ENCODE data around the gene SCG3.

The SCG3 gene

DNA sequence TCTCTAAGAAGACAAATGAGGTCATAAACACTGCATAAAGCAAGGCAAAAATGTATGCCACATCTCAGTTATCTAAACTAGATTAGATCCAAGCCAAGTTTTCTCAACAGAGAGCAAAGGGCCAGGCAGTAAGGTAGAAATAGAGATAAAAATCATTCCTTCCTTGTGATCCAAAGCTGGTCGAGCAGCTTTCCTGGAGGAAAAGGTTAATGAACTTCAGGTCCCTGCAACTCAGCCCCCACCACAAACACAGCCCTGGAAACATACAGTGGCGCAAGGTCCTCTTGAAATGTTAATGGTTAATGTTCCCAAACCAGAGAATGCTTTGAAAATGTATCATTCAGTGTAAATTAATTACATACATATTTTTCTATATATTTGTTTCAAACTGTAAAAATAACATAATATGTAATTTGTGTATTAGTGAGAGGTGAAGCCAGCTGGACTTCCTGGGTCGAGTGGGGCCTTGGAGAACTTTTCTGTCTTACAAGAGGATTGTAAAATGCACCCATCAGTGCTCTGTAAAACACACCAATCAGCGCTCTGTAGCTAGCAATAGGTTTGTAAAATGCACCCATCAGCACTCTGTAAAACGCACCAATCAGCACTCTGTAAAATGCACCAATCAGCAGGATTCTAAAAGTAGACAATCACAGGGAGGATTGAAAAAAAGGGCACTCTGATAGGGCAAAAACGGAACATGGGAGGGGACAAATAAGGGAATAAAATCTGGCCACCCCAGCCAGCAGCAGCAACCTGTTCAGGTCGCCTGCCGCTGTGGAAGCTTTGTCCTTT, 39.1 kb downstream of the SCG3 start:
- Histone ChIP-seq H3K4me3 (ENCODE audit: low read depth, low read length, poor library complexity, severe bottlenecking) (no peak overlapping the region), H2AFZ (ENCODE audit: low read length) (no peak overlapping the region), H3K79me2 (ENCODE audit: insufficient read depth, low read length) (no peaks in the 10 kb centered on the region), H3K27ac (ENCODE audit: low read depth, low read length, poor library complexity, severe bottlenecking) (no peak overlapping the region), H3K4me1 (ENCODE audit: insufficient read depth, low read length, severe bottlenecking) (peaks cover 6% of the 10 kb centered on the region), H3K36me3 (ENCODE audit: insufficient read depth, low read length) (peaks cover 6% of the 10 kb centered on the region; the same call in 1 of the 2 replicates), H3K27me3 (ENCODE audit: insufficient read depth, low read length) (no peaks in the 10 kb centered on the region), H4K20me1 (ENCODE audit: insufficient read depth, low read length) (no peaks in the 10 kb centered on the region), H3K9me2 (ENCODE audit: low read depth, low read length) (no peaks in the 10 kb centered on the region), H3K4me2 (ENCODE audit: low read length) (no peak overlapping the region), H3F3A (ENCODE audit: insufficient read depth, low read length) (no peaks in the 10 kb centered on the region), H3K9me3 (ENCODE audit: low read length) (no peaks in the 10 kb centered on the region), H3K9ac (ENCODE audit: low read length) (no peak overlapping the region)
- TF ChIP-seq, protein P1, sequence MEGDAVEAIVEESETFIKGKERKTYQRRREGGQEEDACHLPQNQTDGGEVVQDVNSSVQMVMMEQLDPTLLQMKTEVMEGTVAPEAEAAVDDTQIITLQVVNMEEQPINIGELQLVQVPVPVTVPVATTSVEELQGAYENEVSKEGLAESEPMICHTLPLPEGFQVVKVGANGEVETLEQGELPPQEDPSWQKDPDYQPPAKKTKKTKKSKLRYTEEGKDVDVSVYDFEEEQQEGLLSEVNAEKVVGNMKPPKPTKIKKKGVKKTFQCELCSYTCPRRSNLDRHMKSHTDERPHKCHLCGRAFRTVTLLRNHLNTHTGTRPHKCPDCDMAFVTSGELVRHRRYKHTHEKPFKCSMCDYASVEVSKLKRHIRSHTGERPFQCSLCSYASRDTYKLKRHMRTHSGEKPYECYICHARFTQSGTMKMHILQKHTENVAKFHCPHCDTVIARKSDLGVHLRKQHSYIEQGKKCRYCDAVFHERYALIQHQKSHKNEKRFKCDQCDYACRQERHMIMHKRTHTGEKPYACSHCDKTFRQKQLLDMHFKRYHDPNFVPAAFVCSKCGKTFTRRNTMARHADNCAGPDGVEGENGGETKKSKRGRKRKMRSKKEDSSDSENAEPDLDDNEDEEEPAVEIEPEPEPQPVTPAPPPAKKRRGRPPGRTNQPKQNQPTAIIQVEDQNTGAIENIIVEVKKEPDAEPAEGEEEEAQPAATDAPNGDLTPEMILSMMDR (IDR thresholded peaks at IDR 0.05; ENCODE audit: low read length): no peak
- no peak for TF ChIP-seq EZH2 (IDR thresholded peaks at IDR 0.05; ENCODE audit: borderline replicate concordance, low read length)

DNA sequence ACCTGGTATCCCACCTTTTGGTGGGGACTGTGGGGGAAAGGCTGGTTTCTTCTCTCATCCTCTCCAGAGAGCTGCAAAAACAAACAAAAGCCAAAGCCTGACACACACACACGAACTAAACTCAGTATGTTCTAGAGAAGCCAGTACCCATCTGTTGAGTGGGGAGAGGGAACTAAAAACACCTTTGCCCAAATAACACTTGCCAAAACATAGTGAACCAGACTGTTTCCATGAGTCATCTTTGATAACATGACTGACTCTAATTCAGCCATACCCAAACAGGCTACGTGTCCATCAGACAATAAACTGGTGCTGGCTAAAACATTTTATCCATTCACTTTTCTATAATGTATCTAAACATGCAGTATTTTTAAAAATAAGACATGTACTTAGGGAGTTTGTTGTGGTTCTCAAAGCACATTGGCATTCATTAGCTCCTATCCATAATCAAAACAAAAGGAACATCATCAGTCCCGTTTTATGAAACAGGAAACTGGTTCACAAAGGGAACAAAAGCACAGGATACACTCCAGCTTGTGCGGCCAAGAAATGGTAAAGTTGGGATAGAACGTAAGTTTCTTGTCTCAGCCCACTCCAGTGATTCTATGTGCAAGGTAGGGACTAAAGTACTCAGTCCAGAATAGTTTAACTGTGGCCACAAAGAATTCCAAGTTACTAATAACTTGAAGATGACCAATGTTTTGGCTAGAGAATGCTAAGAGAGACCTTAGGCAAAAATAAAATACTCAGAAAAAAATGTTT, 40.1 kb downstream of the SCG3 start:
- H3K4me3 ChIP-seq (ENCODE audit: low read depth, low read length, poor library complexity, severe bottlenecking): no peak overlapping the region
- H3K36me3 ChIP-seq (ENCODE audit: insufficient read depth, low read length): peaks cover 6% of the 10 kb centered on the region; the same call in 1 of the 2 replicates
- H3K27me3 ChIP-seq (ENCODE audit: insufficient read depth, low read length): no peaks in the 10 kb centered on the region
- no peaks in the 10 kb centered on the region for H3K9me3 ChIP-seq (ENCODE audit: low read length)
- H3K4me1 ChIP-seq (ENCODE audit: insufficient read depth, low read length, severe bottlenecking): peaks cover 6% of the 10 kb centered on the region
- no peaks in the 10 kb centered on the region for H3F3A ChIP-seq (ENCODE audit: insufficient read depth, low read length)
- no peak overlapping the region for H2AFZ ChIP-seq (ENCODE audit: low read length)
- no peaks in the 10 kb centered on the region for H3K9me2 ChIP-seq (ENCODE audit: low read depth, low read length)
- TF ChIP-seq, protein P1 (IDR thresholded peaks at IDR 0.05; ENCODE audit: low read length): no peak
- no peak for TF ChIP-seq EZH2 (IDR thresholded peaks at IDR 0.05; ENCODE audit: borderline replicate concordance, low read length)
- no peaks in the 10 kb centered on the region for H3K79me2 ChIP-seq (ENCODE audit: insufficient read depth, low read length)
- no peaks in the 10 kb centered on the region for H4K20me1 ChIP-seq (ENCODE audit: insufficient read depth, low read length)
- H3K9ac ChIP-seq (ENCODE audit: low read length): no peak overlapping the region
- no peak overlapping the region for H3K27ac ChIP-seq (ENCODE audit: low read depth, low read length, poor library complexity, severe bottlenecking)
- no peak overlapping the region for H3K4me2 ChIP-seq (ENCODE audit: low read length)

DNA sequence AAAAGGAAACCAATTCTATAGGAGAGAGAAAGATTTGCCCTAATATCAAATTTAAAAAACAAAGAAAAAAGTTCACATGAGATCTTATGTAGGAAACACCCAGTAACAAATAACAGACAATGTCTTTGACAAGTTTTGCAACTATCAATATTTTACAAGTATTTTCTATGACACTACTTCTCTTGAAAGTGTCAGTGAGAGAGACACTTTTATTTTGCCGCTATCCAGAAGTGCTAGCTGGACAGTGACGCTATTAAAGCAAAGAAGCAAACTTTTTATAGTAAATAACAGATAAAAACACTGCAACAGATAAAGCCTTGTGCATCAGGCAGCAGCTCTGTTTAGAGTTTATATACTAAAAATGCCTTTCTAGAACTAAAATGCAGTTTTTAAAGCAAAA, 42.9 kb downstream of the SCG3 start:
- peaks cover 1% of the 10 kb centered on the region for H3K4me1 ChIP-seq (ENCODE audit: insufficient read depth, low read length, severe bottlenecking)
- H4K20me1 ChIP-seq (ENCODE audit: insufficient read depth, low read length): no peaks in the 10 kb centered on the region
- TF ChIP-seq, protein P1 (IDR thresholded peaks at IDR 0.05; ENCODE audit: low read length): no peak
- no peak for TF ChIP-seq EZH2 (IDR thresholded peaks at IDR 0.05; ENCODE audit: borderline replicate concordance, low read length)
- no peaks in the 10 kb centered on the region for H3K9me3 ChIP-seq (ENCODE audit: low read length)
- H3K9ac ChIP-seq (ENCODE audit: low read length): no peak overlapping the region
- no peak overlapping the region for H3K27ac ChIP-seq (ENCODE audit: low read depth, low read length, poor library complexity, severe bottlenecking)
- H3K4me3 ChIP-seq (ENCODE audit: low read depth, low read length, poor library complexity, severe bottlenecking): no peak overlapping the region
- H2AFZ ChIP-seq (ENCODE audit: low read length): no peak overlapping the region
- H3F3A ChIP-seq (ENCODE audit: insufficient read depth, low read length): no peaks in the 10 kb centered on the region
- no peaks in the 10 kb centered on the region for H3K9me2 ChIP-seq (ENCODE audit: low read depth, low read length)
- H3K4me2 ChIP-seq (ENCODE audit: low read length): no peak overlapping the region
- H3K27me3 ChIP-seq (ENCODE audit: insufficient read depth, low read length): no peaks in the 10 kb centered on the region
- no peaks in the 10 kb centered on the region for H3K79me2 ChIP-seq (ENCODE audit: insufficient read depth, low read length)
- H3K36me3 ChIP-seq (ENCODE audit: insufficient read depth, low read length): peaks cover 6% of the 10 kb centered on the region; the same call in 1 of the 2 replicates
